ENCODE data around the gene LRP1B.

Gene LRP1B

DNA sequence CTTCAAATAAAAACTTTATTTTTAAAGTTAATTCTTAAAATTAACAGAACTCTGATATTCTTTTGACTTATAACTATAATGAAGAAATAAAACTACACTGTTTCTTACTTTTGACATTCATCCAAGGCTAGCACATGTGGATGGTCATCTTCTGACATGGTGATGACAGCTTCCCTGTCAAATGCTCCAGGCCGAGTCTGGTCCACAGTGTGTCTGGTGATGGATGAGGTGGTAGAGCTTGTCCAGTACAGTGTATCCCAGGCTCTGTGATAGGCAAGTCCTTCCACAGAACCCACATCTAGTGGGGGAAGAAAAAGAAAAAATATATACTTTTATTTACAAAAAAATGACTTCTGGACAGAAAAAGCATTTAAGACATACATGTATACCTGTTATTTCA is 1529.5 kb downstream of the LRP1B start:
- Histone ChIP-seq H3K4me3 (ENCODE audit: low read depth, low read length) (no peak overlapping the region), H3K9me3 (ENCODE audit: control insufficient read depth, insufficient read depth, low read depth, low read length) (no peaks in the 10 kb centered on the region), H3K9ac (ENCODE audit: low read length) (no peak overlapping the region), H3K36me3 (ENCODE audit: control insufficient read depth, insufficient read depth, low read length) (no peaks in the 10 kb centered on the region), H3K4me1 (ENCODE audit: control insufficient read depth, insufficient read depth, low read length) (no peaks in the 10 kb centered on the region), H3K27me3 (ENCODE audit: control insufficient read depth, insufficient read depth, low read length) (no peaks in the 10 kb centered on the region), H3K27ac (ENCODE audit: low read depth, low read length) (no peak overlapping the region)

GRCh38 chr2:140600116-140600515 is 1530.7 kb downstream of the LRP1B start:
- Histone ChIP-seq H3K9me3 (ENCODE audit: control insufficient read depth, insufficient read depth, low read depth, low read length) (no peaks in the 10 kb centered on the region), H3K9ac (ENCODE audit: low read length) (no peak overlapping the region), H3K4me3 (ENCODE audit: low read depth, low read length) (no peak overlapping the region), H3K27ac (ENCODE audit: low read depth, low read length) (no peak overlapping the region), H3K4me1 (ENCODE audit: control insufficient read depth, insufficient read depth, low read length) (no peaks in the 10 kb centered on the region), H3K36me3 (ENCODE audit: control insufficient read depth, insufficient read depth, low read length) (no peaks in the 10 kb centered on the region), H3K27me3 (ENCODE audit: control insufficient read depth, insufficient read depth, low read length) (no peaks in the 10 kb centered on the region)

DNA sequence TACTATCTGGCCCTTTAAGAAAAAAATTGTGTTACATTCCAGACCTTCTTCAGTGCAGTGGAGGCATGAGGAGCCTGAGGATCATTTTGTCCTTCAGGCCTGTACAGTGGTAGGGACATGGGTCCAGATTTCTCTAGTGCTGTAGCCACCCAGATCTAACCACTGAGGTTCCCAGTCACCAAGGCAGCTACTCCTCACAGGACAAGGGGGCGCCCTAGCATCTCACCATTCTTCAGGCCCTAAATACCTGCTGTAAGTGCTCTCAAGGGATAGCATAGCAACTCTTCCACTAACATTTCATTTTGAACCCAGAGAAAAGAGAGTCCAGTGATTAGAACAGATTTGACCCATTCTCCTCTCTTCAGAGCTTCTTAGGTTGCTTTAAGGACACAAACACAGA is 1533.0 kb downstream of the LRP1B start:
- no peak overlapping the region for H3K4me3 ChIP-seq (ENCODE audit: low read depth, low read length)
- H3K27ac ChIP-seq (ENCODE audit: low read depth, low read length), result no peak overlapping the region
- no peaks in the 10 kb centered on the region for H3K27me3 ChIP-seq (ENCODE audit: control insufficient read depth, insufficient read depth, low read length)
- H3K36me3 ChIP-seq (ENCODE audit: control insufficient read depth, insufficient read depth, low read length), result no peaks in the 10 kb centered on the region
- no peak overlapping the region for H3K9ac ChIP-seq (ENCODE audit: low read length)
- H3K9me3 ChIP-seq (ENCODE audit: control insufficient read depth, insufficient read depth, low read depth, low read length), result no peaks in the 10 kb centered on the region
- H3K4me1 ChIP-seq (ENCODE audit: control insufficient read depth, insufficient read depth, low read length), result no peaks in the 10 kb centered on the region

- H3K27me3 ChIP-seq (ENCODE audit: control insufficient read depth, insufficient read depth, low read length), result no peaks in the 10 kb centered on the region
- H3K9ac ChIP-seq (ENCODE audit: low read length), result no peak overlapping the region
These were observed 1533.6 kb downstream of the LRP1B start for GRCh38 chr2:140597205-140597604.

GRCh38 chr2:140596447-140596846 is 1534.4 kb downstream of the LRP1B start:
- H3K9me3 ChIP-seq (ENCODE audit: control insufficient read depth, insufficient read depth, low read depth, low read length), result no peaks in the 10 kb centered on the region
- no peak overlapping the region for H3K9ac ChIP-seq (ENCODE audit: low read length)
- no peak overlapping the region for H3K4me3 ChIP-seq (ENCODE audit: low read depth, low read length)
- H3K4me1 ChIP-seq (ENCODE audit: control insufficient read depth, insufficient read depth, low read length), result no peaks in the 10 kb centered on the region
- H3K36me3 ChIP-seq (ENCODE audit: control insufficient read depth, insufficient read depth, low read length), result no peaks in the 10 kb centered on the region
- no peaks in the 10 kb centered on the region for H3K27me3 ChIP-seq (ENCODE audit: control insufficient read depth, insufficient read depth, low read length)
- no peak overlapping the region for H3K27ac ChIP-seq (ENCODE audit: low read depth, low read length)

More at GRCh38 chr2:140597205-140597604, 1533.6 kb downstream of the LRP1B start:
- Histone ChIP-seq H3K9me3 (ENCODE audit: control insufficient read depth, insufficient read depth, low read depth, low read length) (no peaks in the 10 kb centered on the region), H3K4me3 (ENCODE audit: low read depth, low read length) (no peak overlapping the region), H3K27ac (ENCODE audit: low read depth, low read length) (no peak overlapping the region), H3K36me3 (ENCODE audit: control insufficient read depth, insufficient read depth, low read length) (no peaks in the 10 kb centered on the region), H3K4me1 (ENCODE audit: control insufficient read depth, insufficient read depth, low read length) (no peaks in the 10 kb centered on the region)

GRCh38 chr2:140595107-140595506 is 1535.7 kb downstream of the LRP1B start:
- Histone ChIP-seq H3K36me3 (ENCODE audit: control insufficient read depth, insufficient read depth, low read length) (no peaks in the 10 kb centered on the region), H3K9ac (ENCODE audit: low read length) (no peak overlapping the region), H3K9me3 (ENCODE audit: control insufficient read depth, insufficient read depth, low read depth, low read length) (no peaks in the 10 kb centered on the region), H3K27me3 (ENCODE audit: control insufficient read depth, insufficient read depth, low read length) (no peaks in the 10 kb centered on the region), H3K4me3 (ENCODE audit: low read depth, low read length) (no peak overlapping the region), H3K27ac (ENCODE audit: low read depth, low read length) (no peak overlapping the region), H3K4me1 (ENCODE audit: control insufficient read depth, insufficient read depth, low read length) (no peaks in the 10 kb centered on the region)

DNA sequence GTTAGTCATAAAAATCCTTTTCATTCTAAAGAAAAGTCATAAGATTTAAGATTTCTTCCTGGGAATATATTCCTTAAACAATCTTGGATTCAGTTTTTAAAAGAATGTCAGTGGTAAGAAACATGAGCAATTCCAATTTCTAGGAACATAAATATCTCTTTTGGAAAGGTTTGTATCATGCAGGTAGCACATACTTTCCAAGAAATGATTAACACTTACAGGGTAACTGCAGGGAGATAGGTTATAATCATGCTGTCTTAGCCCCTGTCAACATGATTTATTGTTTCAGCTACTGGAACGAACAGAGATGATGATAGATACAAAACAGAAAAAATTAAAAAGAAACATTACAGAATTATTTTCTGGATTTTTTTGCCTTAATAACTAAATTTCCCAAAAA is 1537.7 kb downstream of the LRP1B start:
- Histone ChIP-seq H3K9ac (ENCODE audit: low read length) (no peak overlapping the region), H3K4me1 (ENCODE audit: control insufficient read depth, insufficient read depth, low read length) (no peaks in the 10 kb centered on the region), H3K4me3 (ENCODE audit: low read depth, low read length) (no peak overlapping the region), H3K9me3 (ENCODE audit: control insufficient read depth, insufficient read depth, low read depth, low read length) (no peaks in the 10 kb centered on the region), H3K36me3 (ENCODE audit: control insufficient read depth, insufficient read depth, low read length) (no peaks in the 10 kb centered on the region), H3K27ac (ENCODE audit: low read depth, low read length) (no peak overlapping the region), H3K27me3 (ENCODE audit: control insufficient read depth, insufficient read depth, low read length) (no peaks in the 10 kb centered on the region)

DNA sequence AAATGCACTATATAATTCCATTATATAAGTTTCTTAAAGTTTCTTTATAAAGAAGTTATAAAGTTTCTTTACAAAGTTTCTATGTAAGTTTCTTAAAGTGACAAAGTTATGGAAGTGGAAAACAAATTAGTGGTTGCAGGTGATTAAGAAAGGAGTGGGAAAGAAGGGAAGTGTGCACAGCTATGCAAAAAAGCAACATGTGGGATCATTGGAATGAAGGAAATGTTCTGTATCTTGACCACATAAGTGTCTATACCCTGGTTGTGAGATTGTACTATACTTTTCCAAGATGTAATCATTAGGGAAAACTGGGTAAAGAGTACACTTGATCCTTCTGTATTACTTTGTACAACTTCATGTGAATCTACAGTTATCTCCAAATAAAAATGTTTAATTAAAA is 1541.1 kb downstream of the LRP1B start:
- Histone ChIP-seq H3K9ac (ENCODE audit: low read length) (no peak overlapping the region), H3K27ac (ENCODE audit: low read depth, low read length) (no peak overlapping the region), H3K27me3 (ENCODE audit: control insufficient read depth, insufficient read depth, low read length) (no peaks in the 10 kb centered on the region), H3K4me1 (ENCODE audit: control insufficient read depth, insufficient read depth, low read length) (no peaks in the 10 kb centered on the region), H3K36me3 (ENCODE audit: control insufficient read depth, insufficient read depth, low read length) (no peaks in the 10 kb centered on the region), H3K4me3 (ENCODE audit: low read depth, low read length) (no peak overlapping the region), H3K9me3 (ENCODE audit: control insufficient read depth, insufficient read depth, low read depth, low read length) (no peaks in the 10 kb centered on the region)

- H3K4me1 ChIP-seq (ENCODE audit: control insufficient read depth, insufficient read depth, low read length), result no peaks in the 10 kb centered on the region
- no peak overlapping the region for H3K4me3 ChIP-seq (ENCODE audit: low read depth, low read length)
- H3K9ac ChIP-seq (ENCODE audit: low read length), result no peak overlapping the region
- H3K27me3 ChIP-seq (ENCODE audit: control insufficient read depth, insufficient read depth, low read length), result no peaks in the 10 kb centered on the region
- H3K9me3 ChIP-seq (ENCODE audit: control insufficient read depth, insufficient read depth, low read depth, low read length), result no peaks in the 10 kb centered on the region
- H3K27ac ChIP-seq (ENCODE audit: low read depth, low read length), result no peak overlapping the region
- H3K36me3 ChIP-seq (ENCODE audit: control insufficient read depth, insufficient read depth, low read length), result no peaks in the 10 kb centered on the region
These were observed 1541.5 kb downstream of the LRP1B start for GRCh38 chr2:140589273-140589672.

- H3K4me1 ChIP-seq (ENCODE audit: control insufficient read depth, insufficient read depth, low read length), result no peaks in the 10 kb centered on the region
- no peak overlapping the region for H3K9ac ChIP-seq (ENCODE audit: low read length)
- no peak overlapping the region for H3K27ac ChIP-seq (ENCODE audit: low read depth, low read length)
These were observed 1544.4 kb downstream of the LRP1B start for GRCh38 chr2:140586379-140586778.

GRCh38 chr2:140585016-140585415 is 1545.8 kb downstream of the LRP1B start:
- Histone ChIP-seq H3K9me3 (ENCODE audit: control insufficient read depth, insufficient read depth, low read depth, low read length) (no peaks in the 10 kb centered on the region), H3K4me3 (ENCODE audit: low read depth, low read length) (no peak overlapping the region), H3K27ac (ENCODE audit: low read depth, low read length) (no peak overlapping the region), H3K36me3 (ENCODE audit: control insufficient read depth, insufficient read depth, low read length) (no peaks in the 10 kb centered on the region), H3K27me3 (ENCODE audit: control insufficient read depth, insufficient read depth, low read length) (no peaks in the 10 kb centered on the region), H3K4me1 (ENCODE audit: control insufficient read depth, insufficient read depth, low read length) (no peaks in the 10 kb centered on the region), H3K9ac (ENCODE audit: low read length) (no peak overlapping the region)

More at GRCh38 chr2:140586379-140586778, 1544.4 kb downstream of the LRP1B start:
- Histone ChIP-seq H3K9me3 (ENCODE audit: control insufficient read depth, insufficient read depth, low read depth, low read length) (no peaks in the 10 kb centered on the region), H3K4me3 (ENCODE audit: low read depth, low read length) (no peak overlapping the region), H3K36me3 (ENCODE audit: control insufficient read depth, insufficient read depth, low read length) (no peaks in the 10 kb centered on the region), H3K27me3 (ENCODE audit: control insufficient read depth, insufficient read depth, low read length) (no peaks in the 10 kb centered on the region)

DNA sequence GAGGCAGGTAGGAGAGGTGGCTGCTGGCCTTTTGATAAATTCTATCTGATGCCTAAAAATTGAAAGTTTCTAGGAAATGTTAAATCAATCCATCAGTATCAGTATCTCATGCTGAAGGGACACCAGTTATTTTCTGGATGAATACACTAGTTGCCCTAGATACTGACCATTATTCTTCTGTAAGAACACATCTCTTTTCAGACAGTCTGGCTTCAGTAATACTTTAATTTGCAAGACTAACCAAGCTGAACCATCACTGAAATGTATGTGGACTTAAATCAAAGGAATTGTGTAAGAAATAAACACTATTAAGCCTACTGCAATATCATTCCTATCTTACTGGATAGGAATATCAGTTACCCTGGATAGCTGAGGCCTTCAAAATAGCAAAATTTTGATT is 1546.3 kb downstream of the LRP1B start:
- Histone ChIP-seq H3K4me1 (ENCODE audit: control insufficient read depth, insufficient read depth, low read length) (no peaks in the 10 kb centered on the region), H3K9ac (ENCODE audit: low read length) (no peak overlapping the region), H3K4me3 (ENCODE audit: low read depth, low read length) (no peak overlapping the region), H3K9me3 (ENCODE audit: control insufficient read depth, insufficient read depth, low read depth, low read length) (no peaks in the 10 kb centered on the region), H3K27me3 (ENCODE audit: control insufficient read depth, insufficient read depth, low read length) (no peaks in the 10 kb centered on the region), H3K27ac (ENCODE audit: low read depth, low read length) (no peak overlapping the region), H3K36me3 (ENCODE audit: control insufficient read depth, insufficient read depth, low read length) (no peaks in the 10 kb centered on the region)
